Stimulated activated CD4-positive, alpha-beta T cell treated with anti-CD3 and anti-CD28 coated beads, TNF-alpha, amount 100 ng/mL, for 48 hours (primary cell): ENCODE measurements around the gene ZP1.
A peak's percentile ranks its signal among the peaks of the same experiment; 100 is the strongest.

Source experiments
- DNase-seq, 3 donors: peaks; one replicate each; pipeline ENCODE4 v3.0.0-alpha.2; 2020; ENCODE audit warnings: low read depth in 3 of 3

The ZP1 gene

GRCh38 chr11:60875366-60876167, 8.2 kb downstream of the ZP1 start:
- DNase-seq, result no peak

GRCh38 chr11:60876168-60876485, 8.8 kb downstream of the ZP1 start:
- DNase-seq, result no peak

GRCh38 chr11:60878245-60879101, 11.1 kb downstream of the ZP1 start:
- DNase-seq, result no peak

GRCh38 chr11:60879104-60879503, 11.8 kb downstream of the ZP1 start:
- no peak for DNase-seq

- no peak for DNase-seq
Observed at GRCh38 chr11:60879971-60880588, 12.7 kb downstream of the ZP1 start.

- DNase-seq, result no peak
Observed at GRCh38 chr11:60880643-60881282, 13.4 kb downstream of the ZP1 start.

GRCh38 chr11:60887556-60887955, 20.2 kb downstream of the ZP1 start:
- no peak for DNase-seq

- DNase-seq, result no peak
Observed at GRCh38 chr11:60889869-60890311, 22.5 kb downstream of the ZP1 start.

- no peak for DNase-seq
Observed at GRCh38 chr11:60890696-60891095, 23.4 kb downstream of the ZP1 start.

GRCh38 chr11:60891103-60891741, 23.9 kb downstream of the ZP1 start:
- DNase-seq, result no peak

GRCh38 chr11:60895687-60896086, 28.3 kb downstream of the ZP1 start:
- no peak for DNase-seq

- no peak for DNase-seq
Observed at GRCh38 chr11:60897496-60897895, 30.2 kb downstream of the ZP1 start.

- no peak for DNase-seq
Observed at GRCh38 chr11:60899046-60899936, 31.9 kb downstream of the ZP1 start.

- no peak for DNase-seq
Observed at GRCh38 chr11:60899977-60900376, 32.6 kb downstream of the ZP1 start.

GRCh38 chr11:60900673-60901404, 33.5 kb downstream of the ZP1 start:
- DNase-seq, result no peak

- no peak for DNase-seq
Observed at GRCh38 chr11:60902625-60903024, 35.3 kb downstream of the ZP1 start.

- no peak for DNase-seq
Observed at GRCh38 chr11:60905047-60905446, 37.7 kb downstream of the ZP1 start.

GRCh38 chr11:60905551-60906113, 38.3 kb downstream of the ZP1 start:
- no peak for DNase-seq

GRCh38 chr11:60906132-60906972, 39.0 kb downstream of the ZP1 start, which contains the start of gene PRPF19:
PRPF19 (minus strand) TSS chr11:60906585; CDS start chr11:60906382, 203 bp downstream.
- peak; percentile 97 to 99 (median 97) for DNase-seq
